ENCODE data around the gene GID8. TPM values are rescaled to one million over a fixed set of nuclear protein-coding genes. Genes with fewer than 3 reads are reported as not detected.

GID8 gene
- total and polyA plus RNA-seq, 9 of the 15 experiments (the other 6 are each of a cell fraction or from before 2014, with no cell fraction given) = 7.5 to 31.6 (median 22.2) TPM

DNA sequence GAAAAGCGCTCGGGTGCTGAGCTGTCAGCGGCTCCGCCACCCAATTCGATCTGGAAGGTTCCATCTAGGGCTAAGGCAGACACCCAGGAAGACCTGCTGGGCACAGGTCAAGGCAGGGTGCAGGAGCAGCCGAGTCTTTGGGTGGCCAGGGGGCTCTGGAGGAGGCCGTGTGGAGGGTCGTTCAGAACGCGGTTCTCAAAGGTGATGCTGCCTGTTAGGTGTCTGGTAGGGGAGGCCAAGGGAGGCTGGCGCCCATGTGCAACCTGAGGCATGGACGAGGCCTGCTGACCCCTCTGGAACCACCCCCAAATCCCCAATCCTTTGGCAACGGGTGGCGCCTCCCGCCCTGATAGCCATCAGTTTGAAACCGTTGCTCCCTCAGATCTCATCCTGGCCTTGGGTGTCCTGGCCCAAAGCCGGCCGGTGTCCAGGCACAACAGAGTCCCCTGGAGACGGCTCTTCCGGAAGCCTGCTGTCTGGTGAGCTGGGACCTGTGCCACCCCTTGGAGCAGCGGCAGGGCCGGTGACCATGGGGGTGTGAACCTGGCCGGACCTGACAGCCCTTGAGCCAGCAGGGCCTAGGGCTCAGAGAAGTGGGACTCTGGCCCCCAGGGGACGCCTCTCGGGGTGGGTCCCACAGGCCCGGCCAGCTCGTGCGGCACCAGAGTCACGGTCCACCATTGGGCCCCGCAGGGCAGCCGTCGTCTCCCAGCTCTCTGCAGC lies 25.1 kb downstream of the GID8 start:
- Histone ChIP-seq H3K27ac (ENCODE audit: extremely low read depth, low read depth, low read length) (no peak overlapping the region), H3K9ac (ENCODE audit: insufficient read depth in 1 of 2, low read depth in 2 of 2, low read length in 2 of 2) (no peak overlapping the region), H3K4me3 (no peak overlapping the region), H3K79me2 (ENCODE audit: control insufficient read depth, insufficient read depth, low read length) (no peaks in the 10 kb centered on the region), H3K27me3 (ENCODE audit: control insufficient read depth in 2 of 2, insufficient read depth in 2 of 2, low read length in 2 of 2) (peaks cover 66 to 94% of the 10 kb centered on the region in 2 experiments), H3K9me3 (replicated peaks; ENCODE audit: control insufficient read depth, insufficient read depth, low read depth, low read length) (no peaks in the 10 kb centered on the region), H3K4me2 (ENCODE audit: insufficient read depth, low read length) (no peak overlapping the region), H3K9me1 (ENCODE audit: control insufficient read depth, insufficient read depth, low read length) (no peaks in the 10 kb centered on the region), H2AFZ (ENCODE audit: low read depth, low read length) (no peak overlapping the region), H4K20me1 (replicated peaks; ENCODE audit: control insufficient read depth, insufficient read depth, low read length) (peaks cover 16% of the 10 kb centered on the region), H3K4me1 (replicated peaks in 1 of 2; ENCODE audit: control insufficient read depth in 2 of 2, insufficient read depth in 2 of 2, low read length in 2 of 2) (peaks cover 0 to 55% of the 10 kb centered on the region in 2 experiments; a peak in 2 of 5 replicates), H3K36me3 (ENCODE audit: control insufficient read depth, insufficient read depth, low read length) (no peaks in the 10 kb centered on the region)
- 13% methylated on average over 27 of the region's 32 CpGs for WGBS (ENCODE audit: insufficient coverage, low coverage, missing lambda C conversion rate)
- ChIA-PET CTCF (ENCODE audit: low intra/inter-chr PET ratio) (no interaction called here), POLR2A (interaction anchor here (1.3 kb wide), 1 partner anchor 28 kb away, joined by 4 read pairs; no protein-coding TSS in a partner anchor)
- ATAC-seq (no peak), FAIRE-seq (no peak), DNase-seq (ENCODE audit: extremely low read depth in 1 of 4, low spot score in 3 of 4) (no peak)
- intact Hi-C loops (cut with micrococcal nuclease) (no loop called here), in situ Hi-C loops (cut with MboI) (no loop called here)
- no peak for TF ChIP-seq USF2 (CRISPR knock-in tag; IDR thresholded peaks at IDR 0.05)
- TF ChIP-seq RAD21 (CRISPR knock-in tag; conservative IDR thresholded peaks at IDR 0.05 in 1 of 2, IDR thresholded peaks at IDR 0.05 in 1 of 2) = no peak
- TF ChIP-seq SMAD2 (IDR thresholded peaks at IDR 0.05; ENCODE audit: low read depth, low read length) = no peak
- TF ChIP-seq CBX8 (IDR thresholded peaks at IDR 0.05; ENCODE audit: borderline replicate concordance, extremely low read depth, low read depth, low read length, poor library complexity, severe bottlenecking) = no peak
- TF ChIP-seq RBM34 (IDR thresholded peaks at IDR 0.05; ENCODE audit: borderline replicate concordance, insufficient read depth, low read length) = no peak
- no peak for TF ChIP-seq ZNF217 (CRISPR knock-in tag; IDR thresholded peaks at IDR 0.05)
- TF ChIP-seq GMEB1 (CRISPR knock-in tag; IDR thresholded peaks at IDR 0.05) = no peak
- no peak for TF ChIP-seq ELF4 (CRISPR knock-in tag; IDR thresholded peaks at IDR 0.05)
- no peak for TF ChIP-seq PKNOX1 (IDR thresholded peaks at IDR 0.05)
- no peak for TF ChIP-seq MAZ (CRISPR knock-in tag; conservative IDR thresholded peaks at IDR 0.05 in 1 of 2, IDR thresholded peaks at IDR 0.05 in 1 of 2)
- TF ChIP-seq ZNF431 (CRISPR knock-in tag; IDR thresholded peaks at IDR 0.05) = no peak
- BruUV-seq (replicated peaks) = no TSS peak
